GM18499 (cell line): ENCODE data around the gene DTX3.
"Not testable (repeated sequence)": the region's sequence is repeated elsewhere in the genome, so short reads cannot be mapped to it uniquely, and the experiment has no call there.

Source experiments
- ATAC-seq: cut with Tn5 transposase; IDR thresholded peaks from one replicate; pipeline ENCODE4 v1.9.1; 2021; ENCODE audit warnings: moderate number of reproducible peaks; ENCODE audit not compliant: insufficient read depth, unreplicated experiment

The DTX3 gene

DNA sequence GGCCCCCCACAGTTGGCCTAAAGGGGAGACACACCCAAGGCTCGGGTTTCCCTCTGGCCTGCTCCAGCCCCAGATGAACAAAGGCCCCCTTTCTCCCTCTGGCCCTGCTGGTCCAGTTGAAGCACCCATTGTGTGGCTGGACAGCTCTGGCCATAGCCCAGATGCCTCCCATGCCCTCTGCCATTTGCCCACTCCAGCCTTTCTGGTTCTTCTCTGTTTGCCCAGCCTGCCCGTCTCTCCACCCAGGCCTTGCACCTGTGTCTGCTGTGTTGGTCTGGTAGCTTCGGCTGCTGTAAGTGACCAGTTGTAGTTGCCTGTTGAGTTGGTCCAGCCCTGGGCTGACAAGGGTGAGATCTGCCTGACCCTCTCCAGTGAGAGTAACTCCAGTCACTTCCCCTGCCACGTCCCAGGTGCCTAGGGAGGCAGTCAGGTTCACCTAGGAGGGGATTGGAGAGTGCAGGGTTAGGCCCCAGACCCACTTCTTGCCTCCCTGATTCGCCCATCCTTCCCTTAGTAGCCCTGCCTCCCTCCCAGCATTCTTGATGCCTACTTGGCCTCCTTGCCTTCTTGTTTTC, 25.4 kb downstream of the DTX3 start:
- no peak for ATAC-seq

DNA sequence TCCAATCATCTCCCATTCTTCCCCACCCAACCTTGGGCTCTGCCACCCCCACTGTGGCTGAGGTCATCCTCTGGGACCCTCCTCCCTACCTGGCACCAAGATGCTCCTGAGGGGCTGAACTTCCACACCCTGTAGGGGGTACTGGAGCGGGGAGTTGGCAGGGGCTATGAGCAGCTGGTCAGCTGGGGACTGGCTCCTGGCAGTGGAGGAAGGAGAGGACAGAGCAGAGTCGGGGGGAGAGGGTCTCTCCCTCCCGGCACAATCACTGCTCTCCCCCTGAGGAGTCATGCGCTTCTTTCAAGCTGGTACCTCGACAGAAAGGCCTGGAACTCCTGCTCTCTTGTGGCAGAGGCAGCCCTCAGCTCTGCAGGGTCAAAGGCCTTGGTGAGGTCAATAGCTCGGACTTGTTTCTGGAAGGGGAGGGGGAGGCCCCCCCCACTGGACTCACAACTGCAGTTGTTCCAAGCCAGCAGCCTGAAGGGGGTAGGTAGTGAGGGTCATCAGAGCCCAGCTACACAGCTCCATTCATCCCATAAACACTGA, 26.3 kb downstream of the DTX3 start:
- no peak for ATAC-seq

DNA sequence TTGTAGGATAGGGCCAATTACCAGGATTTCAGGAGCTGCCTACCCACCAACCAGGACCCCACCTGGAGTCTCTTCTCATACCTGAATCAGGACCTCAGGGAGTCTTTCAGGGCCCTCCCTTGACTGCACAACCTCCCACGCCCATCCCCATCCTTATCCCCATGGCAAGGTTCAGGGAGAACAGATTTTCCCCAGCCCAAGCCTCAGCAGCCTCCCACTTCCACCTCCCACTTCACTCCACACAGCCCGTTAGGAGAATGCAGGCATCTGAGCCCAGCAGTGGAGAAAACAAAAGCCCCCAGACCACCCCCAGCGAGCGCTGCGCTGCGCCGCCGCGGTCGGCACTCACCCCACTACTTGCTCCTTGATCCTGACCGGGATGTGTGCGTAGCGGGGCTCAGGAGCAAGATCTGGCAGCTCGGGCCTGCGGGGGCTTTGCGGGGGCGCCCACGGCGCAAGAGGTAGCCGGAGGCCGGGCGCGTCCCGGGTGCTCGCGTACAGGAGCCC, 27.0 kb downstream of the DTX3 start:
- no peak for ATAC-seq

DNA sequence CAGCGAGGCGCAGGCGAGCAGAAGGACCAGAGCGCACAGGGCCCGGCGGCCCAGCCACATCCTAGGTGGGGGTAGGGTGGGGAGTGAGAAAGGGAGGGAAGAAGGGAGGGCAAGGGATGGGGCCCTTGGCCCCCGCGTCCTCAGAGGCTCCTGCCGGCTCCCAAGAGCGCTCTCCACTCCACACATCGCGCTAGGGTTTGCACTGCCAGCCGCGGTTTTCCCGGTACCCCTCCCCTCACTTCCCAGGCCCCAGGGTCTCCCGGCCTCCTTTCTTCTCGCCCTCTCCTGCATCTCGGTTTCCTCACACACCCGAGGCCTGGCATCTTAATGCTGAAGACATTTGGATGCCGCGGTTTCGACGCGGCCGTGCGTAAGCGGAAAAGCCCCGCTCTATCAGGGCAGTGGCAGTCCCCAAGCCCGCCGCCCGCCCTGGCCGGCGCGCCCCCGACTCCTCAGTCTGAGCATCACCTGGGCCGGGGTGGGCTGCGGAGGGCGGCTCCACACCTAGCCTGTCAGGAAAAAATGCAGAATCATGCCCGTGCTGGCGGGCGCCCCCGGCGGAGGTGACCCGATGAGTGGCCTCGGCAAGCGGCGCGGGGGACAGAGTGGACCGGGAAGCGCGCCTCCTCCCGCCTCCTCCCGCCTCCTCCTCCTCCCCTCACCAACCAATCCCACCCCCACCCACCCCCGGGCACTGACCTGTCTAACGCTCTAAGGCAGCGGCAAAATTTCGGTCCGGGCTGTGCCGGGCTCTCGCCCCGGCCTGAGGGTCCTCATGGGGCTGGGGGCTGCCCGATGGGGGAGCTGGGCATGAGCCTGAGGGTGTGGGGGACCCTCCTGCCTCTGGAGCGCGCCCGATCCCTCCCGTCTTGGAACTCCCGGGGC, 27.7 kb downstream of the DTX3 start:
- ATAC-seq, result no peak

DNA sequence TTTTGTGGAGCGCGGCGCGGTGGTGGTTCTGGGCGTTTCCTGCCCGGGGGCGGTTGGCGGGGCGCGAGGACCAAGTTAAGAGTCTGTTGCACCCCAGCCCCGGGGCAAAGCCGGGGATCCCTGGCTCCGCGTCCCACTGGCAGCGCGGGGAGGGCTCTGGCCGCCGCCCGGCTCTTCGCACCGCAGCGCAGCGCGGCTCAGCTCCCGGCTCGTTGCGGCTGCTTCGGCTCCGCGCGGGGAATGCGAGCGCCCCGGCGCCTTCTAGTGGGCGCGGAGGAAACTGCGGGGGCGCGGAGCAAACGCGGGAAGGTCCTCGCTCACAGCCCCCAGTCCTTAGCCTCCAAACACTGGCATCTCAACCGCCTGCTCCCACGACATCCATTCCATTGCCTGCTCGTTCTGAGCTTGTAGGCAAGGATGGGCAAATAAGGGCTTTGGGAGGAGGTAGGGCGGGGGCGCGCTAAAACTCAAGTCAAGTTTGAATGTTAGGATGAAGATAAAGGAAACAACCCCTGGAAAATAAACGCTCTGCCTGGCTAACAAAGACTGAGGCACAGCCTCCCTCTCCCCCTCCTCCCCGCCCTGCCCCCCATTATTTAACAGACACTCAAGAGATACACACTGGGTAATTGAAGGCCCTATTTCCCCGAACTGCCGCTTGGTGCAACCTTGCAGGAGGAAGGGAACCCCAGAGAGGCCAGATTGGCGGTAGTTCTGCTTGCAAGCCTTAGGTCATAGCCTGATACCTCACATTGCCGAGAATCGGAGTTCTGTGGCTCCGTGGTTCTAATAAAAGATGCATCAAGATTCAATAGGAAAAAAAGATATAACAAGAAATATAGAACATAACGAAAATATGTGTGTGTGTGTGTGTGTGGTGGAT, 28.6 kb downstream of the DTX3 start, which contains the start of gene B4GALNT1:
TSS of gene B4GALNT1 (minus strand) at position 244 of the 883 bp plus-strand sequence. CDS start 1,069 bp downstream, outside the sequence.
- ATAC-seq, result no peak

DNA sequence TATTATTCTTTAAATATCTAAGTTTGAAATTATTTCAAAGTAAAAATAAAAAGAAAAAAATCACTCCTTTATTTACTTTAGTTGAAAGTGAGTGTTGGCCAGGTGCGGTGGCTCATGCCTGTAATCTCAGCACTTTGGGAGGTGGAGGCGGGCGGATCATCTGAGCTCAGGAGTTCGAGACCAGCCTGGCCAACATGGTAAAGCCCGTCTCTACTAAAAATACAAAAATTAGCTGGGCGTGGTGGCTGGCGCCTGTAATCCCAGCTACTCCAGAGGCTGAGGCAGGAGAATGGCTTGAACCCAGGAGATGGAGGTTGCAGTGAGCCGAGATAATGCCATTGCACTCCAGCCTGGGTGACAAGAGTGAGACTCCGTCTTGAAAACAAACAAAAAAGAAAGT, 32.1 kb downstream of the DTX3 start:
- not testable (repeated sequence) for ATAC-seq

DNA sequence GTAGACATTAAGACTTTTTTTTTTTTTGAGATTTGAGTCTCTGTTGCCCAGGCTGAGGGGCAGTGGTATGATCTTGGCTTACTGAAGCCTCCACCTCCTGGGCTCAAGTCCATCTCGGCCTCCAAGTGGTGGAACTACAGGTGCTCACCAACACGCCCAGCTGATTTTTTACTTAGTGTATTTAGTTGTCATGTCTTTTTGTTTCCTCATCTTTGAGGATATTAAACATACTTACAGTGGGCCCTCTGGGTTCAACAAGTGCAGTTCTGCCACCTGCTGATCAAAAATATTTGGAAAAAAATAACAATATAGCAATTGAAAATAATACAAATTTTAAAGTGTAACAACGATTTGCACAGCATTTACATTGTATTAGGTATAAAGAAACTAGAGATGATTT, 32.7 kb downstream of the DTX3 start:
- no peak for ATAC-seq

DNA sequence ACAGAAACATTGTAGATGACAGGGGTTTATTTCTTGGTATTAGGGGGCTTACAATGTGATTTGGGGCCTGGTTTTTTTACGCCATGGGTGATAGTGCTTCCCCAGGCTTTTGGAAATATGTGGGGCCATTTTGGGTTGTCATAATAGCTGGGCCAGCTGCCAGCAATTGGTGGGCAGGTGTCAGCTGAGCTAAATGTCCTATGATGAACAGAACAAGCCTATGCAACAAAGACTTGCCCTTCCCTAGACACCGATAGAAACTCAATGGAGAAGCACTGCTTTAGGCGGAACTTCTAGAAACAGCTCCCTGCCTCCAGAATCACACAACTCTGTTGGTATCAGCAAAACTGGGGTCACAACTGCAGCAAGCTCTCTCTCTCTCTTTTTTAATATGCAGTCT, 33.5 kb downstream of the DTX3 start:
- ATAC-seq, result no peak

DNA sequence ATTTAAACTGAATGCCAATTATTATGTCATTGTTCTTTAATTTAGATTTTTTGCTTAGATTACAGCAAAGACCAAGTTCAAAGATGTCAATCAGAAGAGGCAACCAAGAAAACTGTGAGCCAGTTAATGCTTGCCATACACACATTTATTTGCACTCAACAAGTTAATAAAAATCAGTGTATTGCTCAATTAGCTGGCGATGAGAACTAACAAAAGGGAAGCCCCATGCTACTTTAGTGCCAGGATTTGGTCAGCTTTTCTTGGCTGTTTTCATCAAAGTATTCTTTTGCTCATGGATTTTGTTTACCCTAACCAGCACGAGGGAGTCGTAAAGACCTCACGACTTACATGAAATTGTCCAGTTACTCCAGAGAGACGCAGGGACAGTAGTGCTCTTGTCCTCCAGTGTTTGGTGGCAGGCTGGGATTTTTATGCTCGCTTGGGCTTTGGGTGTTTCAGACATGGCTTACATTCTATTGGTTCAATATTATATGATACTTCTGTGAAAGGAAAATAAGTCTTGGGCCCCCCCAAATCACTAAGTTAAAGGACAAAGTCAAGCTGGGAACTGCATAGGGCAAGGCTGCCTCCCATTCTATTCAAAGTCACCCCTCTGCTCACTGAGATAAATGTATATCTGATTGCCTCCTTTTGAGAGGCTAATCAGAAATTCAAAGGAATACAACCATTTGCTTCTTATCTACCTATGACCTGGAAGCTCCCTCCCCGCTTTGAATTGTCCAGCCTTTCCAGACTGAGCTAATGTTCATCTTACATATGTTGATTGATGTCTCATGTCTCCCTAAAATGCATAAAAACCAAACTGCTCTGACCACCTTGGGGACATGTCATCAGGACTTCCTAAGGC, 35.8 kb downstream of the DTX3 start:
- ATAC-seq, result no peak

DNA sequence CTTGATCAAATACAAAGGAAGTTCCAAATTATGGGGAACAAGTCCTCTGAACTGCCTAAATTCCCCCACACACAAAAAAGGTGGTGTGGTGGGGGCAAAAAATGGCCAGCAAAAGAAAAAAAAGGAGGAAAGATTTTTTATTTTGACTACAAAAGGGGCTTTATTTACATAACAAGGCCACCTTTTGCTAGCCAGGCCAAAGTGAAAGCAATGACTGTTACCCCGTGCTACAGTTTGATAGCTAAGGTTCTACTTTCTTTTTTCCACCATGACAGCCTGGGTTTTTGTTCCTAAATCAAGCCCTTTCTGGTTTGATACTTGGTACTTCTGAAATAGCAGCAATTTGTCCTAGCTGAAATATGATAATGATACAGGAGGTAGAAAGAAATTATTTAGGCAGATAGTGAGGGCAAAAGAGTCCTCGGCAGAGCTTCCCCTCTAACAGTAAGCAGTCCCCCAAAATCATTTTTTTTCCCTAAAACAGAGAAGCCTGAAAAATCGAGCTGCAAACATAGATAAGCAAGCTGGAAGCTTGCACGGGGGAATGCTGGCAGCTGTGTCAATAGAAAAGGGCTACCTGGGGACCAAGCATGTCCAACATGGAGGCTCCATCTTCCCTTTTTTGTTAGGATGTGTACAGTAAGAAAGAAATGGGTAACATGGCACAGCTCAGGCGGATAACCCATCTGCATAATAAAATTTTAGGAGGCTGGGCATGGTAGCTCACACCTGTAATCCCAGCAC, 37.2 kb downstream of the DTX3 start:
- ATAC-seq, result no peak

DNA sequence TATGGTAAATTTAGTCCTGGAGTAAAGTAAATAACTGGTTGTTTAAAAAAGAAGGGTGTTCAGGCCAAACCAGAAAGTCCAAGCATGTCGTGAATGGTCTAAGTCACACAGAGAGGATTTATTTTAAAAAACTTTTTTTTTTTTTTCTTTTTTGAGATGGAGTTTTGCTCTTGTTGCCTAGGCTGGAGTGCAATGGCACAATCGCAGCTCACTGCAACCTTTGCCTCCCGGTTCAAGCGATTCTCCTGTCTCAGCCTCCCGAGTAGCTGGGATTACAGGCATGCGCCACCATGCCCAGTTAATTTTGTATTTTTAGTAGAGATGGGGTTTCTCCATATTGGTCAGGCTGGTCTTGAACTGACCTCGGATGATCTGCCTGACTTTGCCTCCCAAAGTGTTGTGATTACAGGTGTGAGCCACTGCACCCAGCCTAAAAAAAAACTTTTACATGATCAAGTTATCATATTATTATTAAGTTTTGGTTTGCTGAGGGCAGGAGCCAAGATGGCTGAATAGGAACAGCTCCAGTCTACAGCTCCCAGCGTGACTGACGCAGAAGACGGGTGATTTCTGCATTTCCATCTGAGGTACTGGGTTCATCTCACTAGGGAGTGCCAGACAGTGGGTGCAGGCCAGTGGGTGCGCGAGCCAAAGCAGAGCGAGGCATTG, 41.5 kb downstream of the DTX3 start:
- ATAC-seq, result not testable (repeated sequence)

DNA sequence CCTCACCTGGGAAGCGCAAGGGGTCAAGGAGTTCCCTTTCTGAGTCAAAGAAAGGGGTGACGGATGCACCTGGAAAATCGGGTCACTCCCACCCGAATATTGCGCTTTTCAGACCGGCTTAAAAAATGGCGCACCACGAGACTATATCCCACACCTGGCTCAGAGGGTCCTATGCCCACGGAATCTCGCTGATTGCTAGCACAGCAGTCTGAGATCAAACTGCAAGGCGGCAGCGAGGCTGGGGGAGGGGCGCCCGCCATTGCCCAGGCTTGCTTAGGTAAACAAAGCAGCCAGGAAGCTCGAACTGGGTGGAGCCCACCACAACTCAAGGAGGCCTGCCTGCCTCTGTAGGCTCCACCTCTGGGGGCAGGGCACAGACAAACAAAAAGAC, 42.0 kb downstream of the DTX3 start:
- not testable (repeated sequence) for ATAC-seq

DNA sequence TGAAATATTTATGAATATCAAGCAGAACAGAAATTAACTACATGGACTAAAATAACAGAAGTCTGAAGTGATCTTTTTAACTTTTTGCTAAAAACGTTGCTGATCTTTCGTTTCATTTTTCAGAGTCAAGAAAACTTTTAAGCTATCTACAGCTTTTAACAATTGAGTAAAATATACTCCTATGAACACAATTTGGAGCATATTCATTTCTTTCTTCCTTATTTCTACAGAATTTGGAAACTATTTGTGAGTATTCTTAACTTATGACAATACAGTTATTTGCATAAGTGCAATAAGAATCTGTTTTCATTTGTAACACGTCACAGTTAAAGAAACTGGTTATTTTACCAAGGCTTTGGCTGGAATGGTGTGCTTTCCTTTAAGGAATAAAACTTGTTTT, 49.4 kb downstream of the DTX3 start:
- ATAC-seq, result no peak

DNA sequence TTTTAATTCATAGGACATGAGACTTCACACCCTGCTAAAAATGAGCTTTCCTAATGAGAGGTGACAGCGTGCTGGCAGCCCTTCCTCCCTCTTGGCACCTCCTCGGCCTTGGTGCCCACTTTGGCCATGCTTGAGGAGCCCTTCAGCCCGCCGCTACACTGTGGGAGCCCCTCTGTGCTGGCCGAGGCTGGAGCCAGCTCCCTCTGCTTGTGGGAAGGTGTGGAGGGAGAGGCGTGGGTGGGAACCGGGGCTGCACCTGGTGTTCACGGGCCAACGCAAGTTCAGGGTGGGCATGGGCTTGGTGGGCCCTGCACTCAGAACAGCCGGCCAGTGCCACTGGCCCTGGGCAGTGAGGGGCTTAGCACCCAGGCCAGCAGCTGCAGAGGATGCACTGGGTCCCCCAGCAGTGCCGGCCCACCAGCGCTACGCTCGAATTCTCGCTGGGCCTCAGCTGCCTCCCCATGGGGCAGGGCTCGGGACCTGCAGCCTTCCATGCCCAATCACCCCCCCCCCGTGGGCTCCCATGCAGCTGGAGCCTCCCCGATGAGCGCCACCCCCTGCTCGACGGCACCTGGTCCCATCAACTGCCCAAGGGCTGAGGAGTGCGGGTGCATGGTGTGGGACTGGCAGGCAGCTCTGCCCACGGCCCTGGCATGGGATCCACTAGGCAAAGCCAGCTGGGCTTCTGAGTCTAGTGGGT, 51.1 kb downstream of the DTX3 start:
- no peak for ATAC-seq

DNA sequence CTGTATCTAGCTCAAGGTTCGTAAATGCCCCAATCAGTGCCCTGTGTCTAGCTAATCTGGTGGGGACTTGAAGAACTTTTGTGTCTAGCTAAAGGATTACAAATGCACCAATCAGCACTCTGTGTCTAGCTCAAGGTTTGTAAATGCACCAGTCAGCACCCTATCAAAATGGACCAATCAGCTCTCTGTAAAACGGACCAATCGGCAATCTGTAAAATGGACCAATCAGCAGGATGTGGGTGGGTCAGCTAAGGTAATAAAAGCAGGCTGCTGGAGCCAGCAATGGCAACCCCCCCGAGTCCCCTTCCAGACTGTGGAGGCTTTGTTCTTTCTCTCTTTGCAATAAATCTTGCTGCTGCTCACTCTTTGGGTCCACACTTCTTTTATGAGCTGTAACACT, 51.8 kb downstream of the DTX3 start:
- not testable (repeated sequence) for ATAC-seq

DNA sequence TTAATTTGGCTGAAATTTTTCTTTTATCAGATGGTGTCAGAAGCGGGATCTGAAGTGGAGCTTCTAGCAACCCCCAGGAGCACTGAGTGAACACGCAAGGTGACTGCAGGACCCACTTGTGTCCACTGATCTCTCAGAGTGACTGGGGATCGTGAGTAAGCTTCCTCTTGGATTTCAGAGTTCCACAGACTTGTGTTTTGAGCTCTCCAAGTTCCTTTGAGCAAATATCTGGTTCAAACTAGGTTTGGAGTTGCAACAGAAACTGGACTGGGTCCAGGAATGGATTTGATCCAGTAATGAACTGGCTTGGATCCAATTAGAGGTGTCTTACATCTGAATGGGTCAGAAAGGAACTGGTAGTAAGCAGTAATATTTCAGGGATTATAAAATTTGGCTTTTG, 53.1 kb downstream of the DTX3 start:
- no peak for ATAC-seq

DNA sequence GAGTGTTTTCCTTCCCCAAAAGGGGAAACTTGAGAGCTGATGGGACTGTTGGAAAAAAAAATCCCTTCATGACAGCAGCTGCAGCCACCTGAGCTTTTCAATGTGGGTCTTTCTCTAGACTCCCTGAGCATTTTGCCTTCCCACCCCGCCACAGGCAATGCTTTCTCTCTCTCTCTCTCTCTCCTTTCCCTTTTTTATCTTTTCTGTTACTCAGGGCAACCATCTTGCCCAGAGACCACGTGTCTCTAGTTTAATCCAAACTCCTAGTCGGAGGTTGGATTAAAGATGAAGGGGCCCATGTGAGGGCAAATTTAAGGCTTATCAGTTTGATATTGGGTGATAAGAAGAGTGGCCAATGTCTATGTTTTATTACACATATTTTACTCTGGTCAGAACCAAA, 54.3 kb downstream of the DTX3 start:
- ATAC-seq, result no peak
